GM21360 (cell line): ENCODE measurements around the gene CEP170B.

ENCODE experiments used
- ATAC-seq: cut with Tn5 transposase; IDR thresholded peaks from one replicate; pipeline ENCODE4 v1.9.1; 2021; ENCODE audit warnings: mild to moderate bottlenecking, moderate library complexity; ENCODE audit not compliant: unreplicated experiment

Gene CEP170B

GRCh38 chr14:104866451-104867370 is 1.6 kb downstream of the CEP170B start:
- ATAC-seq = no peak

- ATAC-seq = no peak
Measured at GRCh38 chr14:104867371-104868059, 2.4 kb downstream of the CEP170B start.

- no peak for ATAC-seq
Measured at GRCh38 chr14:104868060-104868740, 3.1 kb downstream of the CEP170B start.

GRCh38 chr14:104868811-104869572 is 3.9 kb downstream of the CEP170B start:
- no peak for ATAC-seq

GRCh38 chr14:104869669-104870367 is 4.8 kb downstream of the CEP170B start:
- no peak for ATAC-seq

GRCh38 chr14:104870368-104871144 is 5.5 kb downstream of the CEP170B start:
- no peak for ATAC-seq

- no peak for ATAC-seq
Measured at GRCh38 chr14:104871145-104871655, 6.1 kb downstream of the CEP170B start.

- no peak for ATAC-seq
Measured at GRCh38 chr14:104871656-104872468, 6.8 kb downstream of the CEP170B start.

GRCh38 chr14:104872469-104873341 is 7.6 kb downstream of the CEP170B start:
- ATAC-seq = no peak

- no peak for ATAC-seq
Measured at GRCh38 chr14:104873380-104874055, 8.4 kb downstream of the CEP170B start.

- ATAC-seq = no peak
Measured at GRCh38 chr14:104874110-104874531, 9.1 kb downstream of the CEP170B start.

GRCh38 chr14:104874571-104875411 is 9.7 kb downstream of the CEP170B start:
- ATAC-seq = no peak

GRCh38 chr14:104875412-104875751 is 10.3 kb downstream of the CEP170B start:
- ATAC-seq = no peak

GRCh38 chr14:104875811-104876210 is 10.7 kb downstream of the CEP170B start:
- no peak for ATAC-seq

GRCh38 chr14:104876251-104876699 is 11.2 kb downstream of the CEP170B start:
- no peak for ATAC-seq
